Ovary (tissue), 9 donors: ENCODE measurements around the gene CAMSAP3. TPM values are rescaled to one million over a fixed set of nuclear protein-coding genes. Genes with fewer than 3 reads are reported as not detected.

Source experiments
- DNase-seq, 5 donors: peaks; one replicate each; pipeline ENCODE4 v3.0.0-alpha.2; 2019 to 2020
- H3K27ac ChIP-seq, 2 donors: fragments of 200-600 bp; one replicate each; pipeline versions ENCODE4 v1.5.1 to v1.8.0; 2019 to 2022
- H3K27me3 ChIP-seq: fragments of 200-600 bp; one replicate; pipeline ENCODE4 v1.8.0; 2022
- H3K36me3 ChIP-seq: fragments of 200-600 bp; sonication (generic); one replicate; pipeline ENCODE4 v1.5.1; 2019
- H3K4me1 ChIP-seq: one replicate; pipeline ENCODE4 v1.8.1; 2013; ENCODE audit warnings: mild to moderate bottlenecking, moderate library complexity; ENCODE audit not compliant: insufficient read depth
- H3K4me3 ChIP-seq: fragments of 200-600 bp; sonication (generic); one replicate; pipeline ENCODE4 v1.5.1; 2017
- H3K9me3 ChIP-seq, 2 donors: fragments of 200-600 bp in 1 of 2; sonication (generic) in 1 of 2; one replicate each; pipeline versions ENCODE4 v1.5.1 to v1.8.1; 2013 to 2019; ENCODE audit warnings: mild to moderate bottlenecking in 1 of 2, moderate library complexity in 1 of 2
- EP300 ChIP-seq: sonication (generic); formaldehyde crosslinking; IDR thresholded peaks from one replicate; pipeline ENCODE4 v1.6.1; 2017; ENCODE audit warnings: antibody characterized with exemption
- POLR2A ChIP-seq: fragments of 450-650 bp; IDR thresholded peaks from one replicate; pipeline ENCODE4 v1.6.1; 2017; ENCODE audit warnings: antibody characterized with exemption, mild to moderate bottlenecking, moderate library complexity
- WGBS, 3 donors: extraction: QIAGEN DNeasy Blood & Tissue Kit in 1 of 3; methylation state at CpG; one replicate each; pipeline versions ENCODE4 v1.1.5 to v1.1.7; 2013 to 2017; 5-methylcytosine and 5-hydroxymethylcytosine counted together
- intact Hi-C, 4 donors: fragments of 100-400 bp; cut with DNase I; formaldehyde crosslinking; loops; one replicate each; pipeline versions ENCODE4 v1.11.0 to v1.15.1; 2022 to 2023
- polyA plus RNA-seq, 2 donors: library from polyadenylated mRNA; stranded (reverse); fragments of 200-250 nt in 1 of 2; fragments of 350-450 nt in 1 of 2; fragmentation: Illumina TruSeq in 1 of 2; extraction: RNeasy Lipid Tissue Mini Kit (QIAGEN cat#74804) in 1 of 2; gene quantifications; one replicate each; pipeline ENCODE4 v1.2.3, GENCODE V29; 2013 to 2014
- total RNA-seq, 7 donors: library from RNA; depleted of rRNA in 2 of 7; stranded (reverse); fragments of >200 nt in 2 of 7; fragmentation: NEBNext Ultra II Directional in 3 of 7; extraction: Animal tissue kit (Norgen Biotek cat#: 25700) in 3 of 7; gene quantifications; one replicate each; pipeline versions ENCODE4 v1.1.0 to v1.2.4, GENCODE V29; 2016 to 2023
- TF ChIP-seq, protein P1 (sequence below), 3 donors: fragments of 450-650 bp in 2 of 3; fragments of 200-600 bp in 1 of 3; IDR thresholded peaks; one replicate each; pipeline versions ENCODE4 v1.5.1 to v1.8.0; 2016 to 2022; ENCODE audit warnings: antibody characterized with exemption in 3 of 3, mild to moderate bottlenecking in 1 of 3
- donor health status: DM: no; HTN: no; CAD: no; lungs with moderate emphysema.
- donor health status: DM: no; HTN: no; CAD: no.
- donor health status: Bipolar disorder and iron deficiency.
- donor health status: DM: yes; HTN: yes; CAD: no.
- donor health status: DM: no; HTN: no; CAD: no.
- donor health status: DM: yes; HTN: yes; CAD: no.

The CAMSAP3 gene
- total and polyA plus RNA-seq, 9 donors, result 0.08 to 8.2 (median 1.4) TPM

DNA sequence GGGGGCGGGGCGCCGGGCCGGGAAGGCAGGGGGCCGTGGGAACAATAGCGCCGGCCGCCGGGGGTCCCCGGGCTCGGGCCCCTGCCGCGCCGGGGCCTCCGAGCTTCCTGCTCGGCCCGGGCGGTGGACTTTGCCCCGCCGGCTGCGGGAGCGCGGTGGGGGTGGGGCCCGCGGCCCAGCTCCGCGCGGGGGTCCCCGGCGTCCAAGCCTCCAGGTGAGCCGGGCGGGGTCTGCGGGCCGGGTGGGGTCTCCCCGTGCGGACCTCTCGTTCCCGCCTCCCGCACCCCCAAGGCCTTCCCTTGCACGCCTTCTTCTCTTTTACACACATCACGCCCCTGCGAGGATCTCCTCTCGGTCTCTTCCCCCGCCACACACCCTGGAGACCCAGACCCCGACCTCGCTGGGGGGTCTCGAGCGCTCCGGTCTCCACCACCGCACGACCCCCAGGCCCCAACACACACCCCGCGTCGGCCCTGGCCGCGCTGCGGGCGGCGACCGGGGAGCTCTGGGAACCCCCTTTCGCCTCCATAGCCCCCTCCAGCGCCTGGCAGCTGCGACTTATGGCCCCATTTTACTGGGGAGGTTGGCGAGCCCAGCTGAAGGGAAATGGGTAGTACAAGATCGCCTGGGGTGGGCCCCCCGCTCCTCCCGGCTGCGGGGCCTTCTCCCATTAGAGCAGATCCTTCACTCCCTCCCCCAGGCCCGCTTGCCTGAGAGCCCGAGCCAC, 711 bp downstream of the CAMSAP3 start:
- peak overlapping the region; percentile 22 for H3K4me3 ChIP-seq
- H3K27ac ChIP-seq, result no peak overlapping the region
- H3K36me3 ChIP-seq, result no peaks in the 10 kb centered on the region
- peaks cover 1% of the 10 kb centered on the region for H3K4me1 ChIP-seq
- TF ChIP-seq POLR2A (no peak), EP300 (no peak)
- TF ChIP-seq, protein P1, sequence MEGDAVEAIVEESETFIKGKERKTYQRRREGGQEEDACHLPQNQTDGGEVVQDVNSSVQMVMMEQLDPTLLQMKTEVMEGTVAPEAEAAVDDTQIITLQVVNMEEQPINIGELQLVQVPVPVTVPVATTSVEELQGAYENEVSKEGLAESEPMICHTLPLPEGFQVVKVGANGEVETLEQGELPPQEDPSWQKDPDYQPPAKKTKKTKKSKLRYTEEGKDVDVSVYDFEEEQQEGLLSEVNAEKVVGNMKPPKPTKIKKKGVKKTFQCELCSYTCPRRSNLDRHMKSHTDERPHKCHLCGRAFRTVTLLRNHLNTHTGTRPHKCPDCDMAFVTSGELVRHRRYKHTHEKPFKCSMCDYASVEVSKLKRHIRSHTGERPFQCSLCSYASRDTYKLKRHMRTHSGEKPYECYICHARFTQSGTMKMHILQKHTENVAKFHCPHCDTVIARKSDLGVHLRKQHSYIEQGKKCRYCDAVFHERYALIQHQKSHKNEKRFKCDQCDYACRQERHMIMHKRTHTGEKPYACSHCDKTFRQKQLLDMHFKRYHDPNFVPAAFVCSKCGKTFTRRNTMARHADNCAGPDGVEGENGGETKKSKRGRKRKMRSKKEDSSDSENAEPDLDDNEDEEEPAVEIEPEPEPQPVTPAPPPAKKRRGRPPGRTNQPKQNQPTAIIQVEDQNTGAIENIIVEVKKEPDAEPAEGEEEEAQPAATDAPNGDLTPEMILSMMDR (IDR thresholded peaks at IDR 0.05), result no peak
- no peaks in the 10 kb centered on the region for H3K27me3 ChIP-seq
- DNase-seq, result no peak
- WGBS, 3 donors, result 2 to 3% (median 3%) methylated on average over 53 to 70 of the region's 70 CpGs
- intact Hi-C loops, result no loop called here
- no peaks in the 10 kb centered on the region for H3K9me3 ChIP-seq

DNA sequence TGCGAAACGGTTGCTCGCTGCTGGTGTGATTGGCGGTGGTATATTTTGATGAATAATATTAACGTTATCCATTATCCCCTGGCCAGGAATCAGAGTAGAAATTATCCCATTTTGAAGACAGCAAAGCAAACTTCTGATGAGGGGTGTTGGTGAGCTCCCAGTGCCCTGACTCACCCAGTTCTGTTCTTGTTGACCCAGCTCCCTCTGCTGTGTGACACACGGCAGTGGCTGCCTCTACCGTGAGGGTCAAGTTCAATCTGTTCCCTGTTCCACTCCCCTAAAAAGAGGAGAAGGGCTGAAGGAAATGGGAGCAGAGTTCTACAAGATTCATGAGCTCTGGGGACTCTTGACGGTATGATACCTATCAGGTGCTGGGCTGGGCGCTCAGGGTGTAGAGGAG, 2.0 kb downstream of the CAMSAP3 start:
- TF ChIP-seq, protein P1 (IDR thresholded peaks at IDR 0.05), result no peak
- no peak for TF ChIP-seq EP300
- no peak for TF ChIP-seq POLR2A
- Histone ChIP-seq H3K27me3 (no peaks in the 10 kb centered on the region), H3K4me3 (no peak overlapping the region), H3K4me1 (peaks cover 7% of the 10 kb centered on the region), H3K36me3 (no peaks in the 10 kb centered on the region), H3K9me3 (no peaks in the 10 kb centered on the region), H3K27ac (no peak overlapping the region)
- intact Hi-C loops, result no loop called here
- DNase-seq, result no peak
- WGBS, 3 donors, result 50 to 60% (median 52%) methylated on average over 9 of the region's 9 CpGs

DNA sequence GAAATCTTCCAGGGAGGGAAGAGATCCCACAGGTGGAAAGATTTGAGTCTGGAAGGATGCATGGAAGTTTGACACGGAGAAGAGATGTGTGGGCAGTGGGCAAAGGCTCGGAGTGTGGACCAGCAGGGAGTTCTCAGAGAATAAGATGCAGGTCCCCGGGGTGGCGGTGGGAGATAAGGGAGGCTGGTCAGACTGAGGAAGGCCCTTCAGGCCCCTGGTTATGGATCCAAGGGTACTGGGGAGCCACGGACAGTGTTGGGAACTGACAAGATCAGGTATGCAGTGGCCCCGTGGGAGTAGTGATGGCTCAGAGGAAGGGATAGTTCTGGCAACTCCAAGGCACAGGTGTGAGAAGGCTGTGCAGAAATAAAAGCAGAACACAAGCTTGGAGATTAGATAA, 2.5 kb downstream of the CAMSAP3 start:
- intact Hi-C loops, result no loop called here
- no peak overlapping the region for H3K27ac ChIP-seq
- H3K36me3 ChIP-seq, result no peaks in the 10 kb centered on the region
- no peaks in the 10 kb centered on the region for H3K27me3 ChIP-seq
- peaks cover 7% of the 10 kb centered on the region for H3K4me1 ChIP-seq
- H3K4me3 ChIP-seq, result no peak overlapping the region
- 28 to 34% (median 33%) methylated on average over 6 of the region's 6 CpGs for WGBS, 3 donors
- H3K9me3 ChIP-seq, result no peaks in the 10 kb centered on the region
- no peak for DNase-seq
- TF ChIP-seq, protein P1 (IDR thresholded peaks at IDR 0.05), result no peak
- TF ChIP-seq EP300 (no peak), POLR2A (no peak)

DNA sequence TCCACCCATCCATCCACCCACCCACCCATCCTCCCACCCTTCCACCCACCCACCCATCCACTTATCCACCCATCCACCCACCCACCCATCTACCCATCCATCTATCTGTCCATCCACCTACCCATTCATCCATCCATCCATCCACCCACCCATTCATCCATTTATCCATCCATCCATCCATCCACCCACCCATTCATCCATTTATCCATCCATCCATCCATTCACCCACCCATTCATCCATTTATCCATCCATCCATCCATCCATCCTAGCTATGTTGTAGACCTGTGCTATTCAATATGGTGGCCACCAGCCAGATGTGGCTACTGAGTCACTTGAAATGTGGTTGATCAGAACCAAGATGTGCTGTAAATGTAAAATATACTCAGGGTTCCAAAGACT, 5.1 kb downstream of the CAMSAP3 start:
- no peak for TF ChIP-seq EP300
- TF ChIP-seq POLR2A, result no peak
- TF ChIP-seq, protein P1 (IDR thresholded peaks at IDR 0.05), result no peak
- Histone ChIP-seq H3K27me3 (no peaks in the 10 kb centered on the region), H3K9me3 (no peaks in the 10 kb centered on the region), H3K36me3 (no peaks in the 10 kb centered on the region), H3K4me1 (peaks cover 7% of the 10 kb centered on the region), H3K4me3 (no peak overlapping the region), H3K27ac (no peak overlapping the region)
- intact Hi-C loops, result no loop called here
- DNase-seq, result no peak
